ENCODE data around the gene GGTLC1. TPM values are rescaled to one million over a fixed set of nuclear protein-coding genes. Genes with fewer than 3 reads are reported as not detected.

The GGTLC1 gene
- polyA plus RNA-seq, result under 1 TPM in 1 of 4 donors, not detected in 3; 0.19 TPM
- long read RNA-seq, donor 1, result 0 reads
- long read RNA-seq, donor 2, result 0 reads
- long read RNA-seq, donor 3, result 0 reads
- long read RNA-seq, donor 4, result 0 reads
- long read RNA-seq, donor 5, result 0 reads
- long read RNA-seq, donor 6, result 0 reads
- long read RNA-seq, donor 7, result 0 reads
- long read RNA-seq, donor 8, result 0 reads
- long read RNA-seq, donor 9, result 0 reads
- long read RNA-seq, donor 10, result 0 reads

DNA sequence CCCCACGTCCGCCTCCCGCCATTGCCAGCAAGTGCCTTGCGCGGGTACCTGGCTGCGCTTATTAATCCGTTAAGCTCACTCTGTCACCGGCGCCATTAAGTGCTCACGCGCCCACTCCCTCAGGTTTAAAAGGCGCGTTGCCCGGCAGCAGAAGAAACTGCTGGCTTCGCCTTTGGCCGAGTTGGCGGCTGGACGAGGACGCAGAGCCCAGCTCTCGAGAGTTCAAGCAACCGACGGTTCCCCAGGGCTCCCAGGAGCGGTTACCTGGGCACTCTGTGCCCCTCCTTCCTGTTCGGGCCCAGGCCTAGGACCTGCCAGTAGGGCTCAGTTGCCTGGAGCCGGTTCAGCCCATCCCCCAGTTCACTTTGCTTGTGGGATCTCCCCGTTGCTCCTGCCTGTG is at the start of gene GGTLC1:
TSS of gene GGTLC1 (minus strand) at position 219 of the 400 bp plus-strand sequence. CDS start 2,168 bp downstream, outside the sequence.
- no peak for DNase-seq
- Histone ChIP-seq H3K4me3 (ENCODE audit: low read depth in 1 of 3, low read length in 3 of 3) (no peak within 1 kb of the TSS), H3K27ac (ENCODE audit: low read depth in 1 of 3, low read length in 2 of 3) (no peak within 1 kb of the TSS), H3K4me1 (ENCODE audit: control insufficient read depth in 3 of 3, insufficient read depth in 2 of 3, low read depth in 1 of 3, low read length in 2 of 3) (no peaks in the 10 kb centered on the region), H3K27me3 (ENCODE audit: control insufficient read depth in 3 of 3, insufficient read depth in 3 of 3, low read length in 3 of 3) (no peaks in the 10 kb centered on the region), H3K9me3 (ENCODE audit: control insufficient read depth in 2 of 2, insufficient read depth in 1 of 2, low read depth in 1 of 2, low read length in 1 of 2) (no peaks in the 10 kb centered on the region), H3K36me3 (ENCODE audit: control insufficient read depth in 3 of 3, insufficient read depth in 2 of 3, low read depth in 1 of 3, low read length in 3 of 3) (no peaks in the 10 kb centered on the region)
- WGBS, 3 donors, result 90 to 91% (median 91%) methylated on average over 23 to 25 of the region's 26 CpGs
- no peak for FAIRE-seq

- FAIRE-seq, result no peak
- no peaks in the 10 kb centered on the region for H3K4me1 ChIP-seq (ENCODE audit: control insufficient read depth in 3 of 3, insufficient read depth in 2 of 3, low read depth in 1 of 3, low read length in 2 of 3)
- DNase-seq, result no peak
- no peaks in the 10 kb centered on the region for H3K27me3 ChIP-seq (ENCODE audit: control insufficient read depth in 3 of 3, insufficient read depth in 3 of 3, low read length in 3 of 3)
- WGBS, 3 donors, result 30 to 46% (median 38%) methylated on average over 2 of the region's 2 CpGs
- H3K9me3 ChIP-seq (ENCODE audit: control insufficient read depth in 2 of 2, insufficient read depth in 1 of 2, low read depth in 1 of 2, low read length in 1 of 2), result no peaks in the 10 kb centered on the region
- H3K27ac ChIP-seq (ENCODE audit: low read depth in 1 of 3, low read length in 2 of 3), result no peak overlapping the region
- no peak overlapping the region for H3K4me3 ChIP-seq (ENCODE audit: low read depth in 1 of 3, low read length in 3 of 3)
- H3K36me3 ChIP-seq (ENCODE audit: control insufficient read depth in 3 of 3, insufficient read depth in 2 of 3, low read depth in 1 of 3, low read length in 3 of 3), result no peaks in the 10 kb centered on the region
These were observed 46.2 kb upstream of the GGTLC1 start for GRCh38 chr20:24034820-24035219.

- 80 to 88% (median 85%) methylated on average over 3 of the region's 3 CpGs for WGBS, 3 donors
- H3K36me3 ChIP-seq (ENCODE audit: control insufficient read depth in 3 of 3, insufficient read depth in 2 of 3, low read depth in 1 of 3, low read length in 3 of 3), result no peaks in the 10 kb centered on the region
- FAIRE-seq, result no peak
- H3K4me3 ChIP-seq (ENCODE audit: low read depth in 1 of 3, low read length in 3 of 3), result no peak overlapping the region
- no peaks in the 10 kb centered on the region for H3K4me1 ChIP-seq (ENCODE audit: control insufficient read depth in 3 of 3, insufficient read depth in 2 of 3, low read depth in 1 of 3, low read length in 2 of 3)
- H3K27ac ChIP-seq (ENCODE audit: low read depth in 1 of 3, low read length in 2 of 3), result no peak overlapping the region
- no peaks in the 10 kb centered on the region for H3K27me3 ChIP-seq (ENCODE audit: control insufficient read depth in 3 of 3, insufficient read depth in 3 of 3, low read length in 3 of 3)
- no peaks in the 10 kb centered on the region for H3K9me3 ChIP-seq (ENCODE audit: control insufficient read depth in 2 of 2, insufficient read depth in 1 of 2, low read depth in 1 of 2, low read length in 1 of 2)
- DNase-seq, result no peak
These were observed 45.0 kb upstream of the GGTLC1 start for GRCh38 chr20:24033565-24033964.

DNA sequence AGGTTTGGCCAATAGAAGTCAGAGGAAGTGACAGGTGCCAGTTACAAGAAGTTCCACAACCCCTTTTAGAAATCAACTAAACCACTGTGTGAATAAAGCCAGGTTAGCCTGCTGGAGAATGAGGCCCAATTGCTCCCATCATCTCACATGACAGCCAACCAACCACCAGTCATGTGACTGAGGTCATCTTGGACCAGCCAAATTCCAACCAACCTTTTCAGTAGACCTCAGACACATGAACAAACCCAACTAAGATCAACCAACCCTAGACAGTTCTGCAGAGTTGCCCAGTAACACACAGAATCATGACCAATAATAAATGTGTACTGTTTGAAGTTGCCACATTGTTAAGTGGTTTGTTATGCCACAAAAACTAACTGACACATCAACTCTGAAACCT is 44.6 kb upstream of the GGTLC1 start:
- DNase-seq (no peak), FAIRE-seq (no peak)
- no peak overlapping the region for H3K4me3 ChIP-seq (ENCODE audit: low read depth in 1 of 3, low read length in 3 of 3)
- no peaks in the 10 kb centered on the region for H3K27me3 ChIP-seq (ENCODE audit: control insufficient read depth in 3 of 3, insufficient read depth in 3 of 3, low read length in 3 of 3)
- no peaks in the 10 kb centered on the region for H3K36me3 ChIP-seq (ENCODE audit: control insufficient read depth in 3 of 3, insufficient read depth in 2 of 3, low read depth in 1 of 3, low read length in 3 of 3)
- H3K27ac ChIP-seq (ENCODE audit: low read depth in 1 of 3, low read length in 2 of 3), result no peak overlapping the region
- no peaks in the 10 kb centered on the region for H3K4me1 ChIP-seq (ENCODE audit: control insufficient read depth in 3 of 3, insufficient read depth in 2 of 3, low read depth in 1 of 3, low read length in 2 of 3)
- no peaks in the 10 kb centered on the region for H3K9me3 ChIP-seq (ENCODE audit: control insufficient read depth in 2 of 2, insufficient read depth in 1 of 2, low read depth in 1 of 2, low read length in 1 of 2)

GRCh38 chr20:24032400-24032898 is 43.9 kb upstream of the GGTLC1 start:
- no peak for DNase-seq

DNA sequence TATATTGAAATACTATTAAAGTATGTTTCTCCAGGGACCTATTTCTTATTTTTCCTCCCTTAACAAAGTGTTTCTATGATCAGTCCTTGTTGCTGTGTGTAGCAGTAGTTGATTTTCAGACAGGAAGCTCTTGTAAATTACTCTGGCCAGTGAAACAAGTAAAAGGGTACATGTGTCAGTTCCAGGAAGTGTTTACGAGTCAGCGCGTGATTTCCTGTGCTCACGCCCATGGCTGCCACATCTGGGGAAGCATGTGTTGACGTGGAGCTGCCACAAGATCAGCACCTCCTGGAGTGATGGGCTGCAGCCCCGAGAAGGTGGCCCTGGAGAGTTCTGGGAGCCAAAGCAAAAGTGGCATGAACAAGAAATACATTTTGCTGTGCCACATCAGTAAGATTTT is 38.6 kb upstream of the GGTLC1 start:
- FAIRE-seq (no peak), DNase-seq (peak; percentile 33 to 50)
- Histone ChIP-seq H3K27me3 (ENCODE audit: control insufficient read depth in 3 of 3, insufficient read depth in 3 of 3, low read length in 3 of 3) (no peaks in the 10 kb centered on the region), H3K27ac (ENCODE audit: low read depth in 1 of 3, low read length in 2 of 3) (peak overlapping the region in 1 of 3 donors; percentile 66), H3K9me3 (ENCODE audit: control insufficient read depth in 2 of 2, insufficient read depth in 1 of 2, low read depth in 1 of 2, low read length in 1 of 2) (no peaks in the 10 kb centered on the region), H3K4me1 (ENCODE audit: control insufficient read depth in 3 of 3, insufficient read depth in 2 of 3, low read depth in 1 of 3, low read length in 2 of 3) (peaks cover 0 to 5% (median 0%) of the 10 kb centered on the region in 3 donors), H3K36me3 (ENCODE audit: control insufficient read depth in 3 of 3, insufficient read depth in 2 of 3, low read depth in 1 of 3, low read length in 3 of 3) (no peaks in the 10 kb centered on the region), H3K4me3 (ENCODE audit: low read depth in 1 of 3, low read length in 3 of 3) (no peak overlapping the region)
- WGBS, 3 donors, result 29 to 54% (median 46%) methylated on average over 6 of the region's 6 CpGs

More at GRCh38 chr20:24032400-24032898, 43.9 kb upstream of the GGTLC1 start:
- WGBS, 3 donors, result 73 to 82% (median 78%) methylated on average over 5 of the region's 5 CpGs
- H3K36me3 ChIP-seq (ENCODE audit: control insufficient read depth in 3 of 3, insufficient read depth in 2 of 3, low read depth in 1 of 3, low read length in 3 of 3), result no peaks in the 10 kb centered on the region
- H3K27me3 ChIP-seq (ENCODE audit: control insufficient read depth in 3 of 3, insufficient read depth in 3 of 3, low read length in 3 of 3), result no peaks in the 10 kb centered on the region
- no peak overlapping the region for H3K27ac ChIP-seq (ENCODE audit: low read depth in 1 of 3, low read length in 2 of 3)
- peaks cover 0 to under 1% (median 0%) of the 10 kb centered on the region in 3 donors for H3K4me1 ChIP-seq (ENCODE audit: control insufficient read depth in 3 of 3, insufficient read depth in 2 of 3, low read depth in 1 of 3, low read length in 2 of 3)
- no peak overlapping the region for H3K4me3 ChIP-seq (ENCODE audit: low read depth in 1 of 3, low read length in 3 of 3)
- no peaks in the 10 kb centered on the region for H3K9me3 ChIP-seq (ENCODE audit: control insufficient read depth in 2 of 2, insufficient read depth in 1 of 2, low read depth in 1 of 2, low read length in 1 of 2)
- no peak for FAIRE-seq

- Histone ChIP-seq H3K27me3 (ENCODE audit: control insufficient read depth in 3 of 3, insufficient read depth in 3 of 3, low read length in 3 of 3) (peaks cover 0 to 2% (median 0%) of the 10 kb centered on the region in 3 donors), H3K9me3 (ENCODE audit: control insufficient read depth in 2 of 2, insufficient read depth in 1 of 2, low read depth in 1 of 2, low read length in 1 of 2) (no peaks in the 10 kb centered on the region), H3K36me3 (ENCODE audit: control insufficient read depth in 3 of 3, insufficient read depth in 2 of 3, low read depth in 1 of 3, low read length in 3 of 3) (no peaks in the 10 kb centered on the region), H3K4me3 (ENCODE audit: low read depth in 1 of 3, low read length in 3 of 3) (no peak overlapping the region), H3K4me1 (ENCODE audit: control insufficient read depth in 3 of 3, insufficient read depth in 2 of 3, low read depth in 1 of 3, low read length in 2 of 3) (peaks cover 0 to 5% (median 0%) of the 10 kb centered on the region in 3 donors), H3K27ac (ENCODE audit: low read depth in 1 of 3, low read length in 2 of 3) (no peak overlapping the region)
- DNase-seq (no peak), FAIRE-seq (no peak)
- 74 to 81% (median 79%) methylated on average over 4 of the region's 4 CpGs for WGBS, 3 donors
These were observed 34.1 kb upstream of the GGTLC1 start for GRCh38 chr20:24022621-24023180.

DNA sequence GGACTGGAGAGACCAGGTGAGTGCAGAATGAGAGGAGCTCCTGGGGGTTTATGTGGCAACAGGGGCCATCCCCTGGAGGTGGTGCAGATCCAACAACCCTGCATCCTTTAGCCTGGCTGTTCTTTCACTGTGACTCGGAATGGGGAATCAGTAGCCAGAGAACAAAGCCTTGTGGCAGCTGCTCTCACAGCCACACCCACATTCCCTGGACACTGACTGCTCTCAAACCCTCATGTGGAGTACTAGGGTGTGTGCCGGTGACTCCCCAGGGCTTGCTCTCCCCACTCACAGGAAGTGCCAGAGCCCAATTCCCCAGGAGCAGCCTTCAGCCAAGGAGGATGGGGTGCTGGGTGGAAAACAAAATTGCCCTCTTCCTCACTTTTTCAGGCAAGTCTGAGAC is 30.2 kb upstream of the GGTLC1 start:
- Histone ChIP-seq H3K36me3 (ENCODE audit: control insufficient read depth in 3 of 3, insufficient read depth in 2 of 3, low read depth in 1 of 3, low read length in 3 of 3) (no peaks in the 10 kb centered on the region), H3K4me1 (ENCODE audit: control insufficient read depth in 3 of 3, insufficient read depth in 2 of 3, low read depth in 1 of 3, low read length in 2 of 3) (no peaks in the 10 kb centered on the region), H3K27me3 (ENCODE audit: control insufficient read depth in 3 of 3, insufficient read depth in 3 of 3, low read length in 3 of 3) (peaks cover 0 to 5% (median 0%) of the 10 kb centered on the region in 3 donors), H3K9me3 (ENCODE audit: control insufficient read depth in 2 of 2, insufficient read depth in 1 of 2, low read depth in 1 of 2, low read length in 1 of 2) (no peaks in the 10 kb centered on the region), H3K4me3 (ENCODE audit: low read depth in 1 of 3, low read length in 3 of 3) (no peak overlapping the region), H3K27ac (ENCODE audit: low read depth in 1 of 3, low read length in 2 of 3) (no peak overlapping the region)
- no peak for FAIRE-seq
- DNase-seq, result no peak
- 18 to 55% (median 34%) methylated on average over 2 of the region's 2 CpGs for WGBS, 3 donors

- Histone ChIP-seq H3K4me3 (ENCODE audit: low read depth in 1 of 3, low read length in 3 of 3) (no peak overlapping the region), H3K27ac (ENCODE audit: low read depth in 1 of 3, low read length in 2 of 3) (no peak overlapping the region), H3K36me3 (ENCODE audit: control insufficient read depth in 3 of 3, insufficient read depth in 2 of 3, low read depth in 1 of 3, low read length in 3 of 3) (no peaks in the 10 kb centered on the region), H3K9me3 (ENCODE audit: control insufficient read depth in 2 of 2, insufficient read depth in 1 of 2, low read depth in 1 of 2, low read length in 1 of 2) (no peaks in the 10 kb centered on the region), H3K27me3 (ENCODE audit: control insufficient read depth in 3 of 3, insufficient read depth in 3 of 3, low read length in 3 of 3) (peaks cover 0 to 5% (median 0%) of the 10 kb centered on the region in 3 donors), H3K4me1 (ENCODE audit: control insufficient read depth in 3 of 3, insufficient read depth in 2 of 3, low read depth in 1 of 3, low read length in 2 of 3) (no peaks in the 10 kb centered on the region)
- WGBS, 3 donors, result 44 to 57% (median 47%) methylated on average over 3 of the region's 3 CpGs
- FAIRE-seq, result no peak
- DNase-seq, result no peak
These were observed 28.8 kb upstream of the GGTLC1 start for GRCh38 chr20:24017458-24017755.

Measured in small intestine (tissue), 16 donors.